ENCODE measurements around the gene APBA1. TPM values are rescaled to one million over a fixed set of nuclear protein-coding genes. Genes with fewer than 3 reads are reported as not detected.

Gene APBA1
- total and polyA plus RNA-seq, 2 donors (not counting 3 experiments of a cell fraction or from before 2014, with no cell fraction given), result 6.1 to 11.3 TPM

GRCh38 chr9:69460012-69460411 is 212.2 kb downstream of the APBA1 start:
- Histone ChIP-seq H3K79me2 (ENCODE audit: control insufficient read depth, insufficient read depth, low read length) (no peaks in the 10 kb centered on the region), H3K9me1 (replicated peaks; ENCODE audit: control insufficient read depth, extremely low read depth, insufficient read depth, low read length) (no peaks in the 10 kb centered on the region), H3K36me3 (ENCODE audit: control insufficient read depth in 2 of 2, extremely low read depth in 1 of 2, insufficient read depth in 2 of 2, low read length in 2 of 2) (no peaks in the 10 kb centered on the region), H3K4me2 (ENCODE audit: insufficient read depth, low read length) (no peak overlapping the region), H4K20me1 (replicated peaks; ENCODE audit: control insufficient read depth, extremely low read depth, insufficient read depth, low read length) (no peaks in the 10 kb centered on the region), H3K27me3 (ENCODE audit: control insufficient read depth in 2 of 2, insufficient read depth in 2 of 2, low read length in 2 of 2) (no peaks in the 10 kb centered on the region), H3K4me1 (ENCODE audit: control insufficient read depth, extremely low read depth, insufficient read depth, low read length) (no peaks in the 10 kb centered on the region), H3K4me3 (replicated peaks in 1 of 3; ENCODE audit: insufficient read depth in 1 of 3, low read depth in 1 of 3, low read length in 3 of 3) (no peak overlapping the region), H2AFZ (ENCODE audit: low read depth, low read length) (no peak overlapping the region), H3K9me3 (replicated peaks; ENCODE audit: control insufficient read depth, insufficient read depth, low read length) (no peaks in the 10 kb centered on the region), H3K27ac (ENCODE audit: insufficient read depth, low read depth, low read length) (no peak overlapping the region), H3K9ac (replicated peaks; ENCODE audit: extremely low read depth, insufficient read depth, low read length) (no peak overlapping the region)
- CTCF ChIA-PET, result interaction anchor here (1.3 kb wide), 1 partner anchor 13 kb away, joined by 3 read pairs; no protein-coding TSS in a partner anchor
- intact Hi-C loops (cut with micrococcal nuclease), result no loop called here
- FAIRE-seq, result no peak
- BruUV-seq (replicated peaks), result no TSS peak
- dilution Hi-C loops (cut with MboI; ENCODE audit: extremely low pct_ligation_motif_present, low sequenced_read_pairs), result no loop called here
- DNase-seq (ENCODE audit: low read depth, low spot score), result no peak
- POLR2A ChIA-PET, result no interaction called here
- TF ChIP-seq MAX (IDR thresholded peaks at IDR 0.05; ENCODE audit: insufficient read depth, insufficient read length) (no peak), MYC (IDR thresholded peaks at IDR 0.05; ENCODE audit: low read depth, low read length) (no peak), GATA2 (IDR thresholded peaks at IDR 0.05; ENCODE audit: insufficient read depth, insufficient read length, low read depth, low read length) (no peak), EZH2 (IDR thresholded peaks at IDR 0.05; ENCODE audit: borderline replicate concordance, low read depth, low read length, severe bottlenecking) (no peak), CTCF (IDR thresholded peaks at IDR 0.05; ENCODE audit: extremely low read depth in 1 of 2, insufficient read depth in 1 of 2, low read depth in 1 of 2, low read length in 2 of 2) (no peak), FOS (IDR thresholded peaks at IDR 0.05; ENCODE audit: borderline replicate concordance, insufficient read depth, low read length) (no peak), POLR2AphosphoS5 (IDR thresholded peaks at IDR 0.05; ENCODE audit: insufficient read depth, low read depth, low read length) (no peak), JUN (IDR thresholded peaks at IDR 0.05; ENCODE audit: borderline replicate concordance, insufficient read depth, insufficient read length, low read depth) (no peak), POLR2A (IDR thresholded peaks at IDR 0.05; ENCODE audit: low read depth, low read length) (no peak)
